H1 (cell line): ENCODE results near the gene DCN. TPM values are rescaled to one million over a fixed set of nuclear protein-coding genes. Genes with fewer than 3 reads are reported as not detected.

Experiments
- CTCF ChIA-PET: fragments of 300-600 bp; sonication (Branson Sonifier 250); formaldehyde crosslinking; loops from one replicate; lab custom pipeline; 2021; ENCODE audit not compliant: partially characterized antibody; lab: Charles Lee
- POLR2A ChIA-PET: fragments of 300-600 bp; sonication (Branson Sonifier 250); formaldehyde crosslinking; loops from one replicate; lab custom pipeline; 2021; ENCODE audit warnings: inconsistent platforms; ENCODE audit not compliant: partially characterized antibody; lab: Charles Lee
- DNase-seq, 2 experiments: peaks; one replicate each; pipeline versions ENCODE4 v3.0.0 to v3.0.0-alpha.2; 2010 to 2022; ENCODE audit warnings: low spot score in 2 of 2, low read depth in 1 of 2, mixed read lengths in 1 of 2
- FAIRE-seq: peaks from 2 replicates; lab custom pipeline; 2011; peaks lifted over from hg19 to GRCh38; lab: Jason Lieb, UNC
- H2AFZ ChIP-seq: 2 replicates; pipeline ENCODE4 v1.8.1; 2012; ENCODE audit warnings: low read length, inconsistent platforms
- H2AK5ac ChIP-seq: 2 replicates; pipeline ENCODE4 v1.6.1; 2013; ENCODE audit warnings: low read depth, low read length
- H2BK120ac ChIP-seq: replicated peaks from 2 replicates; pipeline ENCODE3; 2013; ENCODE audit warnings: low read depth, low read length, inconsistent platforms
- H2BK12ac ChIP-seq: 2 replicates; pipeline ENCODE4 v1.6.1; 2013; ENCODE audit warnings: low read depth, low read length
- H2BK15ac ChIP-seq: 2 replicates; pipeline ENCODE4 v1.6.1; 2013; ENCODE audit warnings: low read length
- H2BK20ac ChIP-seq: 2 replicates; pipeline ENCODE4 v1.6.1; 2013; ENCODE audit warnings: low read length
- H2BK5ac ChIP-seq: 2 replicates; pipeline ENCODE4 v1.6.1; 2013; ENCODE audit warnings: low read depth, low read length
- H3K14ac ChIP-seq: 2 replicates; pipeline ENCODE4 v1.6.1; 2013; ENCODE audit warnings: inconsistent platforms; ENCODE audit not compliant: insufficient read length
- H3K18ac ChIP-seq: 2 replicates; pipeline ENCODE4 v1.6.1; 2013; ENCODE audit warnings: low read length; ENCODE audit errors: extremely low read depth
- H3K23ac ChIP-seq: 2 replicates; pipeline ENCODE4 v1.6.1; 2013; ENCODE audit warnings: inconsistent platforms; ENCODE audit not compliant: insufficient read length
- H3K23me2 ChIP-seq: 2 replicates; pipeline ENCODE4 v1.6.1; 2013; ENCODE audit warnings: low read depth, low read length
- H3K27ac ChIP-seq: 2 replicates; pipeline ENCODE4 v1.6.1; 2011; ENCODE audit warnings: low read depth, low read length, inconsistent platforms
- H3K27me3 ChIP-seq, 4 experiments: replicated peaks in 1 of 4; 1 replicate in 1 of 4; 2 replicates in 3 of 4; pipeline versions ENCODE4 v1.6.1 to v1.8.1; 2011 to 2013; ENCODE audit warnings: low read length in 3 of 4, mild to moderate bottlenecking in 3 of 4, inconsistent platforms in 2 of 4, mixed read lengths in 2 of 4, moderate library complexity in 1 of 4; ENCODE audit not compliant: control insufficient read depth in 3 of 4, insufficient read depth in 3 of 4; ENCODE audit errors: extremely low read depth in 1 of 4
- H3K36me3 ChIP-seq, 4 experiments: 2 replicates each; pipeline versions ENCODE4 v1.6.1 to v1.8.1; 2011 to 2013; ENCODE audit warnings: mild to moderate bottlenecking in 4 of 4, low read length in 3 of 4, moderate library complexity in 2 of 4, control low read depth in 1 of 4, inconsistent platforms in 1 of 4; ENCODE audit not compliant: insufficient read depth in 4 of 4, control insufficient read depth in 2 of 4
- H3K4ac ChIP-seq: replicated peaks from 2 replicates; pipeline ENCODE3; 2013; ENCODE audit warnings: low read length, low read depth, mixed read lengths, inconsistent platforms; ENCODE audit not compliant: insufficient read length
- H3K4me1 ChIP-seq, 4 experiments: replicated peaks in 1 of 4; 1 replicate in 1 of 4; 2 replicates in 3 of 4; pipeline versions ENCODE4 v1.6.1 to v1.8.1; 2011 to 2013; ENCODE audit warnings: low read length in 3 of 4, inconsistent platforms in 2 of 4, mixed read lengths in 1 of 4; ENCODE audit not compliant: insufficient read depth in 4 of 4, control insufficient read depth in 3 of 4
- H3K4me2 ChIP-seq, 2 experiments: 2 replicates each; pipeline versions ENCODE4 v1.6.1 to v1.8.1; 2011 to 2013; ENCODE audit warnings: low read depth in 2 of 2, low read length in 2 of 2, control low read depth in 1 of 2, inconsistent platforms in 1 of 2, mild to moderate bottlenecking in 1 of 2; ENCODE audit not compliant: insufficient read depth in 1 of 2
- H3K4me3 ChIP-seq, 4 experiments: fragments of 200-600, 300-600 bp in 1 of 4; sonication (generic), shearing (Covaris generic), sonication (Bioruptor Twin) in 1 of 4; 2 replicates each; pipeline versions ENCODE4 v1.5.1 to v1.8.1; 2011 to 2016; ENCODE audit warnings: low read length in 4 of 4, low read depth in 3 of 4, control low read depth in 2 of 4, inconsistent platforms in 2 of 4, mild to moderate bottlenecking in 2 of 4, mixed read lengths in 1 of 4, moderate library complexity in 1 of 4; ENCODE audit not compliant: insufficient read depth in 2 of 4; ENCODE audit errors: extremely low read depth in 1 of 4
- H3K56ac ChIP-seq: replicated peaks from 2 replicates; pipeline ENCODE3; 2013; ENCODE audit warnings: low read depth, mild to moderate bottlenecking, mixed read lengths, low read length, inconsistent platforms; ENCODE audit not compliant: insufficient read length
- H3K79me1 ChIP-seq: 2 replicates; pipeline ENCODE4 v1.6.1; 2013; ENCODE audit warnings: low read depth, low read length, control low read depth
- H3K79me2 ChIP-seq, 2 experiments: 2 replicates each; pipeline versions ENCODE4 v1.6.1 to v1.8.1; 2012 to 2013; ENCODE audit warnings: low read length in 2 of 2, mild to moderate bottlenecking in 2 of 2, inconsistent platforms in 1 of 2; ENCODE audit not compliant: insufficient read depth in 2 of 2, control insufficient read depth in 1 of 2
- H3K9ac ChIP-seq, 4 experiments: replicated peaks in 1 of 4; 1 replicate in 1 of 4; 2 replicates in 3 of 4; pipeline versions ENCODE4 v1.6.1 to v1.8.1; 2011 to 2013; ENCODE audit warnings: low read depth in 3 of 4, low read length in 3 of 4, control low read depth in 2 of 4, mild to moderate bottlenecking in 2 of 4, moderate library complexity in 2 of 4, inconsistent platforms in 1 of 4; ENCODE audit errors: extremely low read depth in 1 of 4
- H3K9me3 ChIP-seq, 2 experiments: 2 replicates each; pipeline versions ENCODE4 v1.6.1 to v1.8.1; 2012 to 2013; ENCODE audit warnings: mild to moderate bottlenecking in 2 of 2, moderate library complexity in 2 of 2, control low read depth in 1 of 2, inconsistent platforms in 1 of 2, low read depth in 1 of 2, low read length in 1 of 2, mixed read lengths in 1 of 2; ENCODE audit not compliant: insufficient read depth in 2 of 2
- H4K20me1 ChIP-seq, 2 experiments: replicated peaks in 1 of 2; 2 replicates each; pipeline versions ENCODE3 to v1.8.1; 2011 to 2013; ENCODE audit warnings: inconsistent platforms in 2 of 2, low read length in 2 of 2, mild to moderate bottlenecking in 1 of 2; ENCODE audit not compliant: insufficient read depth in 2 of 2, control insufficient read depth in 1 of 2
- H4K5ac ChIP-seq: 2 replicates; pipeline ENCODE4 v1.6.1; 2013; ENCODE audit warnings: low read length, low read depth, mixed read lengths, inconsistent platforms; ENCODE audit not compliant: insufficient read length
- H4K8ac ChIP-seq: 2 replicates; pipeline ENCODE4 v1.8.0; 2013; ENCODE audit warnings: mild to moderate bottlenecking, moderate library complexity, low read length, inconsistent platforms; ENCODE audit not compliant: insufficient read depth; ENCODE audit errors: extremely low read depth
- H4K91ac ChIP-seq: replicated peaks from 2 replicates; pipeline ENCODE3; 2013; ENCODE audit warnings: low read length, mixed read lengths, inconsistent platforms; ENCODE audit not compliant: insufficient read length
- BACH1 ChIP-seq: IDR thresholded peaks from 2 replicates; pipeline ENCODE4 v1.6.1; 2012; ENCODE audit warnings: low read length, improper control_type of control experiment
- BCL11A ChIP-seq, 2 experiments: IDR thresholded peaks; one replicate each; pipeline ENCODE4 v1.6.1; 2011; ENCODE audit warnings: low read depth in 2 of 2, low read length in 2 of 2, mild to moderate bottlenecking in 2 of 2
- CBX5 ChIP-seq: fragments of 300-800, 300-1000 bp; sonication (generic); IDR thresholded peaks from 2 replicates; pipeline ENCODE4 v1.7.1; 2016; ENCODE audit warnings: antibody characterized with exemption, low read length, low read depth
- CBX8 ChIP-seq: fragments of 300-800, 300-1000 bp; sonication (generic); IDR thresholded peaks from 2 replicates; pipeline ENCODE4 v1.7.1; 2016; ENCODE audit warnings: low read depth, low read length, borderline replicate concordance
- CHD2 ChIP-seq: IDR thresholded peaks from 2 replicates; pipeline ENCODE4 v1.6.1; 2012; ENCODE audit warnings: low read length, improper control_type of control experiment
- CTBP2 ChIP-seq: IDR thresholded peaks from 2 replicates; pipeline ENCODE4 v1.7.0; 2011; ENCODE audit warnings: borderline replicate concordance, mild to moderate bottlenecking, moderate library complexity, mixed read lengths, low read length; ENCODE audit not compliant: insufficient read depth, insufficient read length
- HDAC2 ChIP-seq, 2 experiments: fragments of 300-600 bp in 1 of 2; sonication (generic) in 1 of 2; IDR thresholded peaks; 2 replicates each; pipeline ENCODE4 v1.6.1; 2011 to 2012; ENCODE audit warnings: low read depth in 2 of 2, low read length in 2 of 2, mild to moderate bottlenecking in 2 of 2, moderate library complexity in 2 of 2, borderline replicate concordance in 1 of 2, inconsistent platforms in 1 of 2
- JUN ChIP-seq: IDR thresholded peaks from 2 replicates; pipeline ENCODE4 v1.6.1; 2011; ENCODE audit warnings: low read depth, mild to moderate bottlenecking, improper control_type of control experiment, low read length
- KDM1A ChIP-seq: fragments of 200-600, 300-600 bp; sonication (generic); IDR thresholded peaks from 2 replicates; pipeline ENCODE4 v1.7.1; 2016; ENCODE audit warnings: mild to moderate bottlenecking, low read length, borderline replicate concordance
- NRF1 ChIP-seq: IDR thresholded peaks from 2 replicates; pipeline ENCODE4 v1.6.1; 2011; ENCODE audit warnings: mild to moderate bottlenecking, low read depth, low read length, improper control_type of control experiment
- RAD21 ChIP-seq, 2 experiments: IDR thresholded peaks in 1 of 2; conservative IDR thresholded peaks in 1 of 2; 2 replicates each; pipeline ENCODE4 v1.6.1; 2011; ENCODE audit warnings: low read depth in 2 of 2, low read length in 2 of 2, improper control_type of control experiment in 1 of 2, inconsistent platforms in 1 of 2, mild to moderate bottlenecking in 1 of 2, moderate library complexity in 1 of 2
- RFX5 ChIP-seq: IDR thresholded peaks from 2 replicates; pipeline ENCODE4 v1.6.1; 2011; ENCODE audit warnings: low read depth, low read length, improper control_type of control experiment, borderline replicate concordance
- RNF2 ChIP-seq: fragments of 200-900, 300-1000 bp; sonication (generic); IDR thresholded peaks from 2 replicates; pipeline ENCODE4 v1.7.1; 2016; ENCODE audit warnings: borderline replicate concordance, low read depth, mild to moderate bottlenecking, antibody characterized with exemption, low read length; ENCODE audit not compliant: poor library complexity, severe bottlenecking; ENCODE audit errors: missing control alignments
- ZNF274 ChIP-seq: IDR thresholded peaks from 2 replicates; pipeline ENCODE4 v1.7.0; 2012; ENCODE audit warnings: low read length, borderline replicate concordance; ENCODE audit errors: extremely low read depth
- WGBS, 2 experiments: shearing (Covaris generic) in 1 of 2; methylation state at CpG; one replicate each; pipeline versions ENCODE4 v1.1.6 to v1.1.7; 2013 to 2015; ENCODE audit warnings: low lambda C conversion rate in 2 of 2, mixed read lengths in 2 of 2, inconsistent platforms in 1 of 2, low coverage in 1 of 2, missing lambda C conversion rate in 1 of 2; ENCODE audit not compliant: insufficient replicate concordance in 2 of 2, insufficient coverage in 1 of 2, insufficient read length in 1 of 2; ENCODE audit errors: extremely low coverage in 1 of 2, missing lambda C conversion rate in 1 of 2; 5-methylcytosine and 5-hydroxymethylcytosine counted together
- polyA plus RNA-seq, 7 experiments: library from polyadenylated mRNA; depleted of rRNA in 3 of 7; stranded (reverse) in 5 of 7; unstranded in 2 of 7; fragments of >200 nt in 5 of 7; fragments of 200-250 nt in 2 of 7; gene quantifications; 1 replicate in 5 of 7; 2 replicates in 1 of 7; 4 replicates in 1 of 7; pipeline versions ENCODE4 v1.2.1 to v1.2.3, GENCODE V29; 2011 to 2013; ENCODE audit warnings: missing spikeins in 2 of 7, mixed read lengths in 2 of 7
- total RNA-seq: library from RNA; stranded (reverse); fragmentation: NEBNext Ultra II Directional; extraction: Animal tissue kit (Norgen Biotek cat#: 25700); gene quantifications from 2 replicates; pipeline ENCODE4 v1.2.1, GENCODE V29; 2021

The DCN gene
- total and polyA plus RNA-seq, 2 of the 8 experiments (the other 6 are each of a cell fraction or from before 2014, with no cell fraction given) = not detected

GRCh38 chr12:91100906-91101305 is 81.7 kb downstream of the DCN start:
- ChIA-PET CTCF (no interaction called here), POLR2A (interaction anchor here (1.0 kb wide), 1 partner anchor 9 kb away, joined by 3 read pairs; no protein-coding TSS in a partner anchor)
- Histone ChIP-seq H3K79me1 (no peaks in the 10 kb centered on the region), H4K5ac (no peak overlapping the region), H3K14ac (no peak overlapping the region), H3K27ac (no peak overlapping the region), H4K8ac (no peak overlapping the region), H3K9me3 (no peaks in the 10 kb centered on the region), H2AK5ac (no peak overlapping the region), H3K56ac (no peak overlapping the region), H2BK12ac (no peak overlapping the region), H4K91ac (no peak overlapping the region), H2BK120ac (no peak overlapping the region), H4K20me1 (no peaks in the 10 kb centered on the region), H3K4ac (no peak overlapping the region), H3K4me3 (no peak overlapping the region), H2BK15ac (no peak overlapping the region), H3K4me1 (no peaks in the 10 kb centered on the region), H3K27me3 (no peaks in the 10 kb centered on the region), H3K18ac (no peak overlapping the region), H3K79me2 (no peaks in the 10 kb centered on the region), H3K23ac (no peak overlapping the region), H2BK20ac (no peak overlapping the region), H3K9ac (no peak overlapping the region), H2AFZ (no peak overlapping the region), H3K23me2 (no peaks in the 10 kb centered on the region), H2BK5ac (no peak overlapping the region), H3K36me3 (no peaks in the 10 kb centered on the region), H3K4me2 (no peak overlapping the region)
- FAIRE-seq (no peak), DNase-seq (no peak)
- WGBS, 2 experiments = 91% methylated on average over 2 of the region's 2 CpGs; no CpG with 5 or more reads in 1 of the 2 experiments
- no peak for TF ChIP-seq CTBP2
- no peak for TF ChIP-seq NRF1
- no peak for TF ChIP-seq KDM1A
- TF ChIP-seq BCL11A (IDR thresholded peaks at IDR 0.05; ENCODE audit: low read depth in 2 of 2, low read length in 2 of 2) = no peak
- TF ChIP-seq JUN = no peak
- no peak for TF ChIP-seq RNF2
- TF ChIP-seq BACH1 = no peak
- no peak for TF ChIP-seq CBX5
- no peak for TF ChIP-seq HDAC2 (IDR thresholded peaks at IDR 0.05; ENCODE audit: borderline replicate concordance in 1 of 2, low read depth in 2 of 2, low read length in 2 of 2)
- TF ChIP-seq ZNF274 = no peak
- TF ChIP-seq CHD2 = no peak
- TF ChIP-seq RFX5 = no peak
- no peak for TF ChIP-seq CBX8
- no peak for TF ChIP-seq RAD21 (IDR thresholded peaks at IDR 0.05 in 1 of 2, conservative IDR thresholded peaks at IDR 0.05 in 1 of 2; ENCODE audit: low read depth in 2 of 2, low read length in 2 of 2)
